A673 (cell line): ENCODE results near the gene STK40. TPM values are rescaled to one million over a fixed set of nuclear protein-coding genes. Genes with fewer than 3 reads are reported as not detected.

Source experiments
- BruUV-seq: library from RNA; stranded (reverse); fragments of 400-500 nt; replicated peaks from 2 replicates; lab custom pipeline; 2021; lab: Mats Ljungman, UMichigan
- CTCF ChIA-PET: fragments of 300-600 bp; sonication (Branson Sonifier 250); formaldehyde crosslinking; loops from one replicate; lab custom pipeline; 2022; ENCODE audit warnings: antibody characterized with exemption; lab: Charles Lee
- POLR2A ChIA-PET: fragments of 300-600 bp; sonication (Branson Sonifier 250); formaldehyde crosslinking; loops from one replicate; lab custom pipeline; 2022; ENCODE audit warnings: antibody characterized with exemption; ENCODE audit not compliant: low non-redundant PET; lab: Charles Lee
- DNase-seq: peaks from one replicate; pipeline ENCODE4 v3.0.0-alpha.2; 2015; ENCODE audit warnings: low spot score
- H3K27ac ChIP-seq: fragments of 200-600 bp; sonication (generic); 2 replicates; pipeline ENCODE4 v1.5.1; 2016; ENCODE audit warnings: mixed run types, low read depth, mild to moderate bottlenecking, mixed read lengths, antibody characterized with exemption, low read length; ENCODE audit not compliant: poor library complexity, severe bottlenecking
- H3K27me3 ChIP-seq: fragments of 200-600 bp; sonication (generic); replicated peaks from 2 replicates; pipeline ENCODE4 v1.6.1; 2017; ENCODE audit warnings: mixed run types, low read depth, mild to moderate bottlenecking, mixed read lengths, antibody characterized with exemption, low read length; ENCODE audit not compliant: insufficient read depth, poor library complexity
- H3K36me3 ChIP-seq: fragments of 200-600 bp; sonication (generic); 2 replicates; pipeline ENCODE4 v1.6.1; 2016; ENCODE audit warnings: mixed run types, mild to moderate bottlenecking, mixed read lengths, antibody characterized with exemption, low read length; ENCODE audit not compliant: insufficient read depth, poor library complexity, severe bottlenecking
- H3K4me1 ChIP-seq: fragments of 200-600 bp; sonication (generic); 2 replicates; pipeline ENCODE4 v1.6.1; 2017; ENCODE audit warnings: mixed run types, mild to moderate bottlenecking, mixed read lengths, antibody characterized with exemption, low read length; ENCODE audit not compliant: insufficient read depth, poor library complexity, severe bottlenecking
- H3K4me3 ChIP-seq: fragments of 200-600 bp; sonication (generic); 2 replicates; pipeline ENCODE4 v1.5.1; 2016; ENCODE audit warnings: low read depth, mixed run types, mild to moderate bottlenecking, mixed read lengths, low read length; ENCODE audit not compliant: poor library complexity, severe bottlenecking
- H3K9me3 ChIP-seq: fragments of 200-600 bp; sonication (generic); 2 replicates; pipeline ENCODE4 v1.6.1; 2016; ENCODE audit warnings: mixed run types, low read depth, mild to moderate bottlenecking, mixed read lengths, antibody characterized with exemption, low read length; ENCODE audit not compliant: poor library complexity, severe bottlenecking
- EZH2 ChIP-seq: fragments of 200-600 bp; sonication (generic); IDR thresholded peaks from 2 replicates; pipeline ENCODE4 v1.6.1; 2017; ENCODE audit warnings: borderline replicate concordance, low read depth, mild to moderate bottlenecking, mixed read lengths, antibody characterized with exemption, low read length; ENCODE audit not compliant: poor library complexity, severe bottlenecking
- intact Hi-C: fragments of 100-400 bp; cut with micrococcal nuclease; formaldehyde crosslinking; loops from one replicate; pipeline ENCODE4 v1.10.0; 2022; ENCODE audit not compliant: unreplicated experiment
- total RNA-seq: library from RNA; stranded (reverse); gene quantifications from 2 replicates; pipeline ENCODE4 v1.2.3, GENCODE V29; 2021
- TF ChIP-seq, protein P1 (sequence below): fragments of 300-800, 200-600 bp; sonication (generic); conservative IDR thresholded peaks from 2 replicates; pipeline ENCODE4 v1.5.1; 2017; ENCODE audit warnings: low read depth, mild to moderate bottlenecking, antibody characterized with exemption, low read length, moderate library complexity, mixed read lengths

The STK40 gene
- total RNA-seq, 1 experiment from 2014 or later = 109 TPM

- no TSS peak for BruUV-seq
- no peaks in the 10 kb centered on the region for H3K27me3 ChIP-seq
- H3K4me3 ChIP-seq = no peak overlapping the region
- no peak for DNase-seq
- peaks cover 11% of the 10 kb centered on the region for H3K4me1 ChIP-seq
- no peak overlapping the region for H3K27ac ChIP-seq
- ChIA-PET CTCF (no interaction called here), POLR2A (no interaction called here)
- intact Hi-C loops = no loop called here
- TF ChIP-seq, protein P1, sequence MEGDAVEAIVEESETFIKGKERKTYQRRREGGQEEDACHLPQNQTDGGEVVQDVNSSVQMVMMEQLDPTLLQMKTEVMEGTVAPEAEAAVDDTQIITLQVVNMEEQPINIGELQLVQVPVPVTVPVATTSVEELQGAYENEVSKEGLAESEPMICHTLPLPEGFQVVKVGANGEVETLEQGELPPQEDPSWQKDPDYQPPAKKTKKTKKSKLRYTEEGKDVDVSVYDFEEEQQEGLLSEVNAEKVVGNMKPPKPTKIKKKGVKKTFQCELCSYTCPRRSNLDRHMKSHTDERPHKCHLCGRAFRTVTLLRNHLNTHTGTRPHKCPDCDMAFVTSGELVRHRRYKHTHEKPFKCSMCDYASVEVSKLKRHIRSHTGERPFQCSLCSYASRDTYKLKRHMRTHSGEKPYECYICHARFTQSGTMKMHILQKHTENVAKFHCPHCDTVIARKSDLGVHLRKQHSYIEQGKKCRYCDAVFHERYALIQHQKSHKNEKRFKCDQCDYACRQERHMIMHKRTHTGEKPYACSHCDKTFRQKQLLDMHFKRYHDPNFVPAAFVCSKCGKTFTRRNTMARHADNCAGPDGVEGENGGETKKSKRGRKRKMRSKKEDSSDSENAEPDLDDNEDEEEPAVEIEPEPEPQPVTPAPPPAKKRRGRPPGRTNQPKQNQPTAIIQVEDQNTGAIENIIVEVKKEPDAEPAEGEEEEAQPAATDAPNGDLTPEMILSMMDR = no peak
- TF ChIP-seq EZH2 = no peak
- H3K36me3 ChIP-seq = no peaks in the 10 kb centered on the region
- H3K9me3 ChIP-seq = no peaks in the 10 kb centered on the region
Observed at GRCh38 chr1:36327421-36328087, 58.2 kb downstream of the STK40 start.

DNA sequence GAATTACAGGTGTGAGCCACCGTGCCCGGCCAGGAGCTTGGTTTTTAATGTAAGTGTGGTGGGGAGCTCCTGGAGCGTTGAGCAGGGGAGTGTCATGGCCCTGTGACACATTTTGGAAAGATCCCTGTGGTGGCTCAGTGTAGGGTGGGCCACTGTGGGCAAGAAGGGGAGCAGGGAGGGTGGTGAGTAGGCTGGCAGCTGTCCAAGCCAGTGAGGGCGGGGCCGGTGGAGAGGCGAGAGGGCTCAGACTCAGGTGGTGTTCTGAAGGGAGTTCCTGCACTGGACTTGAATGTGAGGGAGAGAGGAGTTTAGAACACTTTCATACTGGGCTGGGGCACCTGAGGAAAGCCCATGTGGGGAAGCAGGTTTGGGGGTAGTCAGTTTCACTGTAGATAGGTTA is 59.2 kb downstream of the STK40 start:
- Histone ChIP-seq H3K9me3 (no peaks in the 10 kb centered on the region), H3K4me3 (no peak overlapping the region), H3K4me1 (peaks cover 12% of the 10 kb centered on the region), H3K27me3 (no peaks in the 10 kb centered on the region), H3K27ac (no peak overlapping the region), H3K36me3 (no peaks in the 10 kb centered on the region)
- ChIA-PET CTCF (no interaction called here), POLR2A (no interaction called here)
- no peak for TF ChIP-seq EZH2
- TF ChIP-seq, protein P1 = no peak
- DNase-seq = no peak
- intact Hi-C loops = no loop called here
- BruUV-seq = no TSS peak

- no peaks in the 10 kb centered on the region for H3K27me3 ChIP-seq
- peaks cover 12% of the 10 kb centered on the region for H3K4me1 ChIP-seq
- intact Hi-C loops = no loop called here
- H3K36me3 ChIP-seq = no peaks in the 10 kb centered on the region
- no peak for DNase-seq
- TF ChIP-seq, protein P1 = no peak
- no peak for TF ChIP-seq EZH2
- no peaks in the 10 kb centered on the region for H3K9me3 ChIP-seq
- ChIA-PET POLR2A (no interaction called here), CTCF (no interaction called here)
- BruUV-seq = no TSS peak
- H3K4me3 ChIP-seq = no peak overlapping the region
- no peak overlapping the region for H3K27ac ChIP-seq
Observed at GRCh38 chr1:36324353-36324703, 61.4 kb downstream of the STK40 start.
